Sigmoid colon (tissue), 7 donors: Measurements from ENCODE around the gene ERMARD. TPM values are rescaled to one million over a fixed set of nuclear protein-coding genes. Genes with fewer than 3 reads are reported as not detected.

Experiments
- DNase-seq: peaks from one replicate; pipeline ENCODE4 v3.0.0-alpha.2; 2019
- H3K27ac ChIP-seq, 4 donors: fragments of 200-600 bp; sonication (generic); one replicate each; pipeline ENCODE4 v1.5.1; 2016 to 2019; ENCODE audit warnings: mild to moderate bottlenecking in 1 of 4
- H3K27me3 ChIP-seq, 3 donors: fragments of 200-600 bp; sonication (generic); one replicate each; pipeline ENCODE4 v1.5.1; 2019; ENCODE audit warnings: mild to moderate bottlenecking in 1 of 3
- H3K36me3 ChIP-seq, 4 donors: fragments of 200-600 bp; sonication (generic); one replicate each; pipeline ENCODE4 v1.5.1; 2016 to 2019
- H3K4me1 ChIP-seq, 4 donors: fragments of 200-600 bp; sonication (generic); one replicate each; pipeline ENCODE4 v1.5.1; 2017 to 2019
- H3K4me3 ChIP-seq, 4 donors: fragments of 200-600 bp; sonication (generic); one replicate each; pipeline ENCODE4 v1.5.1; 2017 to 2019; ENCODE audit warnings: mild to moderate bottlenecking in 2 of 4, moderate library complexity in 1 of 4
- H3K9me3 ChIP-seq, 4 donors: fragments of 200-600 bp in 3 of 4; sonication (generic) in 3 of 4; one replicate each; pipeline versions ENCODE4 v1.5.1 to v1.6.1; 2013 to 2019
- EP300 ChIP-seq, 4 donors: sonication (generic); formaldehyde crosslinking; IDR thresholded peaks; one replicate each; pipeline ENCODE4 v1.6.1; 2017; ENCODE audit warnings: antibody characterized with exemption in 4 of 4
- POLR2A ChIP-seq, 2 donors: fragments of 450-650 bp; IDR thresholded peaks; one replicate each; pipeline ENCODE4 v1.6.1; 2016; ENCODE audit warnings: antibody characterized with exemption in 2 of 2, mild to moderate bottlenecking in 2 of 2, moderate library complexity in 2 of 2
- POLR2AphosphoS5 ChIP-seq, 4 donors: sonication (generic); formaldehyde crosslinking; IDR thresholded peaks; one replicate each; pipeline ENCODE4 v1.6.1; 2017; ENCODE audit warnings: antibody characterized with exemption in 4 of 4
- WGBS, 2 donors: extraction: QIAGEN DNeasy Blood & Tissue Kit; methylation state at CpG; one replicate each; pipeline ENCODE4 v1.1.7; 2013; 5-methylcytosine and 5-hydroxymethylcytosine counted together
- intact Hi-C: fragments of 100-400 bp; cut with DNase I; formaldehyde crosslinking; loops from one replicate; pipeline ENCODE4 v1.15.1; 2023
- polyA plus RNA-seq, 3 donors: library from polyadenylated mRNA; stranded (reverse); fragments of 200-250 nt; gene quantifications; one replicate each; pipeline ENCODE4 v1.2.3, GENCODE V29; 2013
- total RNA-seq, 4 donors: library from RNA; depleted of rRNA; stranded (reverse); fragments of >200 nt; gene quantifications; one replicate each; pipeline ENCODE4 v1.1.0, GENCODE V29; 2016
- TF ChIP-seq, protein P1 (sequence below), 4 experiments: fragments of 450-650 bp in 3 of 4; fragments of 200-600 bp in 1 of 4; IDR thresholded peaks; one replicate each; pipeline ENCODE4 v1.5.1; 2016 to 2019; ENCODE audit warnings: antibody characterized with exemption in 4 of 4, mild to moderate bottlenecking in 3 of 4, moderate library complexity in 2 of 4
- donor health status: healthy with polysubstance abuse.
- donor health status: Bipolar disorder and iron deficiency.
- donor health status: healthy.

Gene ERMARD
- total RNA-seq (10 to 100 TPM; 14.8 to 32.4 (median 19.1) TPM), polyA plus RNA-seq (10 to 100 TPM in 2 of 3 donors, 1 to 10 TPM in 1; 9.0 to 19.2 (median 12.6) TPM)

DNA sequence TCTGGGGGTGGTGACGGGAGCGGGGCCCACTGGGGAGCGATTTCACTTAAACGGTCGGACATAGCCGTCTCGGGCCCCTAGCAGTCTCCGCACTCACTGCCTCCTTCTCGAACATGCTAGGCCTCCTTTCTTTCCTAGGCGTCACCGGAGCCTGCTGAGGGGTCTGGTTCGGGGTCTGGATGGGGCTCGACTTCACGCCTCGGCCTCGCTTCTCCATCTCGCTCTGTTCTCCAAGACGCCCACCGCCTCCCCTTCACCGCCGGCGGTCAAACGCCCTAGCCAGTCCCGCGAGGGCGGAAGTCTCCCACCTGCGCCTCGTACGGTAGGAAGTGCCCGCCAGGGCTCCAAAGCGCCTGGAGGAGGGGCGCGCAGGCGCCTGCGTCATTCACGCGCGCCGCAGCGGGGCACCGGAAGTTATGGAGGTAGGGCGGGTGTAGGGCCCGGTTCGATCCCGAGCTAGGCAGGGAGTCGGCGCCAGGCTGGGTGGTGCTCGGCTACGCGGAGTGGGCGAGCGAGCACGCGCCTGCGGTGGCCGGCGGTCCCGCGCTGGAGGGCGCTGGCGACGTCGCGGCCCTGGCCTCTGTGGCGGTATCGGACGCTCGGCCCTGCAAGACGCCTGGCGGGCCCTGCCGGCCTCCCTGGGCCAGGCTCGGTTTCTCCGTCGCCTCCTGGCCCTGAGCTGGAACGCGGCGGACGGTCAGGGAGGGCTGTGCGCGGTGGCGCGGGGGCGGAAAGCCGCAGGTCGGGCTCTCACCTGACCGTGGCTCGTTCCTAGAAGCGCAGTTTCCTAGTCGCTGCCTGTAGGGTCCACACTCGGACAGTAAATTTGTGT is at the start of gene ERMARD, which contains the start of gene DYNLT2:
Gene ERMARD, plus strand, starts transcription at position 381 of the 832 bp plus-strand sequence. Its CDS starts 36 bp downstream, at position 417.
Gene DYNLT2, minus strand, starts transcription at position 331 of the 832 bp plus-strand sequence. Its CDS starts 114 bp downstream, at position 217.
- Histone ChIP-seq H3K9me3 (no peaks in the 10 kb centered on the region), H3K27ac (peak within 1 kb of the TSS; percentile 96 to 97 (median 97)), H3K36me3 (peaks cover 0 to under 1% (median 0%) of the 10 kb centered on the region in 4 donors), H3K27me3 (no peaks in the 10 kb centered on the region), H3K4me3 (peak within 1 kb of the TSS; percentile 67 to 89 (median 82)), H3K4me1 (peaks cover 0 to 26% (median 19%) of the 10 kb centered on the region in 4 donors)
- WGBS, 2 donors = 0% methylated on average over 90 of the region's 90 CpGs
- DNase-seq = peak; percentile 96
- TF ChIP-seq POLR2AphosphoS5 (IDR thresholded peaks at IDR 0.05) (peak; percentile 88 to 97 (median 94)), POLR2A (IDR thresholded peaks at IDR 0.05) (peak; percentile 83 to 88), EP300 (IDR thresholded peaks at IDR 0.05) (peak in 2 of 4 donors; percentile 10 to 31)
- TF ChIP-seq, protein P1, sequence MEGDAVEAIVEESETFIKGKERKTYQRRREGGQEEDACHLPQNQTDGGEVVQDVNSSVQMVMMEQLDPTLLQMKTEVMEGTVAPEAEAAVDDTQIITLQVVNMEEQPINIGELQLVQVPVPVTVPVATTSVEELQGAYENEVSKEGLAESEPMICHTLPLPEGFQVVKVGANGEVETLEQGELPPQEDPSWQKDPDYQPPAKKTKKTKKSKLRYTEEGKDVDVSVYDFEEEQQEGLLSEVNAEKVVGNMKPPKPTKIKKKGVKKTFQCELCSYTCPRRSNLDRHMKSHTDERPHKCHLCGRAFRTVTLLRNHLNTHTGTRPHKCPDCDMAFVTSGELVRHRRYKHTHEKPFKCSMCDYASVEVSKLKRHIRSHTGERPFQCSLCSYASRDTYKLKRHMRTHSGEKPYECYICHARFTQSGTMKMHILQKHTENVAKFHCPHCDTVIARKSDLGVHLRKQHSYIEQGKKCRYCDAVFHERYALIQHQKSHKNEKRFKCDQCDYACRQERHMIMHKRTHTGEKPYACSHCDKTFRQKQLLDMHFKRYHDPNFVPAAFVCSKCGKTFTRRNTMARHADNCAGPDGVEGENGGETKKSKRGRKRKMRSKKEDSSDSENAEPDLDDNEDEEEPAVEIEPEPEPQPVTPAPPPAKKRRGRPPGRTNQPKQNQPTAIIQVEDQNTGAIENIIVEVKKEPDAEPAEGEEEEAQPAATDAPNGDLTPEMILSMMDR (IDR thresholded peaks at IDR 0.05) = peak in 3 of 4 experiments; percentile 18 to 31 (median 20)
- intact Hi-C loops = loop anchor here (1.0 to 2.0 kb wide), 3 partner anchors 28 to 802 kb away; partner anchors contain the start of genes C6orf120, PSMB1 and WDR27

- intact Hi-C loops = loop anchor here (2.0 to 10.0 kb wide), 3 partner anchors 21 to 747 kb away; partner anchors contain the start of genes DYNLT2 and ERMARD
- peaks cover 0 to 54% (median 47%) of the 10 kb centered on the region in 4 donors for H3K4me1 ChIP-seq
These were observed 49.2 kb upstream of the ERMARD start, which contains the start of the genes C6orf120 and WDR27 for GRCh38 chr6:169701954-169702839. TSS of gene C6orf120 (plus strand) at chr6:169702126. CDS start at chr6:169702460, 334 bp downstream. TSS of gene WDR27 (minus strand) at chr6:169702029. CDS start at chr6:169689005, 13,024 bp downstream.

DNA sequence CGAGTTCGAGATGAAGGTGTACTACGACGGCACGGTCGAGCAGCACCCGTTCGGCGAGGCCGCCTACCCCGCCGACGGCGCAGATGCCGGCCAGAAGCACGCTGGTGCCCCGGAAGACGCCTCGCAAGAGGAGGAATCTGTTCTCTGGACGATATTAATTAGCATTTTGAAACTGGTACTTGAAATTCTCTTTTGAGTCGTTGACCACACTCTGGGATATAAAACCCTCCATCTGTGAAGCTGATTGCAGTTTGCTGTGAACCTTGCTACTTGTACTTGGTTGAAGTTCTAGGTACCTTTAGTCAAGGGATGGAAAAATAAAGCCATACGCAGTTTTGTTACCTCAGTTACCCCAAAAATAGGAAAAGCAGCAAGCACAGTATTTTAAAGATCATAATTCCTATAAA is 48.6 kb upstream of the ERMARD start:
- intact Hi-C loops = loop anchor here (2.0 to 10.0 kb wide), 3 partner anchors 20 to 748 kb away; partner anchors contain the start of genes DYNLT2 and ERMARD
- H3K4me1 ChIP-seq = peaks cover 0 to 54% (median 47%) of the 10 kb centered on the region in 4 donors

More at GRCh38 chr6:169701954-169702839, 49.2 kb upstream of the ERMARD start, which contains the start of the genes C6orf120 and WDR27:
- 0% methylated on average over 92 of the region's 92 CpGs for WGBS, 2 donors
- peaks cover 0 to 18% (median 3%) of the 10 kb centered on the region in 4 donors for H3K36me3 ChIP-seq
- peak within 1 kb of the TSS; percentile 92 to 98 (median 98) for H3K27ac ChIP-seq
- H3K27me3 ChIP-seq = no peaks in the 10 kb centered on the region
- peak; percentile 98 for DNase-seq
- peak within 1 kb of the TSS; percentile 83 to 96 (median 94) for H3K4me3 ChIP-seq
- H3K9me3 ChIP-seq = no peaks in the 10 kb centered on the region
- TF ChIP-seq POLR2A (IDR thresholded peaks at IDR 0.05) (peak; percentile 94), POLR2AphosphoS5 (IDR thresholded peaks at IDR 0.05) (peak; percentile 95 to 99 (median 98))
- TF ChIP-seq, protein P1 (IDR thresholded peaks at IDR 0.05) = no peak

More for the DNA sequence above, 48.6 kb upstream of the ERMARD start:
- Histone ChIP-seq H3K27me3 (no peaks in the 10 kb centered on the region), H3K9me3 (no peaks in the 10 kb centered on the region), H3K27ac (peak overlapping the region; percentile 92 to 98 (median 98)), H3K36me3 (peaks cover 0 to 25% (median 5%) of the 10 kb centered on the region in 4 donors), H3K4me3 (peak overlapping the region; percentile 83 to 96 (median 94))
- WGBS, 2 donors = 2 to 3% methylated on average over 22 of the region's 22 CpGs
- no peak for TF ChIP-seq EP300 (IDR thresholded peaks at IDR 0.05)
- TF ChIP-seq, protein P1 (IDR thresholded peaks at IDR 0.05) = no peak
- no peak for TF ChIP-seq POLR2A (IDR thresholded peaks at IDR 0.05)
- TF ChIP-seq POLR2AphosphoS5 (IDR thresholded peaks at IDR 0.05) = no peak
- no peak for DNase-seq
